Measurements from ENCODE around the gene PPP2R5D.

PPP2R5D gene

DNA sequence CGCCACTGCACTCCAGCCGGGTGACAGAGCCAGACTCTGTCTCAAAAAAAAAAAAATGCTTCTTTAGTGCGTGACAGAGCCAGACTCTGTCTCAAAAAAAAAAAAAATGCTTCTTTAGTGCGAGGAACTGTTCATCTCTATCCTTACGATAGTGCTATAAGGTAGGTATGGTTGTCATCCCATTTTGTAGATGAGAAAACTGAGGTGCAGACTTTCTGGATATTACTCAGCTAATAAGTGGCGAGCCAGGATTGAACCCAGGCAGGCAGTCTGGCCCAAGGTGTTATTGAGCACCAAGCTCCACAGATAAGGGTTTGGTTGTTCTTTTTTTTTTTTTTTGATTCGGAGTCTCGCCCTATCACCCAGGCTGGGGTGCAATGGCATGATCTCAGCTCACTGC, 17.5 kb downstream of the PPP2R5D start:
- no peak overlapping the region for H3K4me3 ChIP-seq (ENCODE audit: low read depth, low read length, poor library complexity, severe bottlenecking)
- H3K9me2 ChIP-seq (ENCODE audit: low read depth, low read length): no peaks in the 10 kb centered on the region
- H3K79me2 ChIP-seq (ENCODE audit: insufficient read depth, low read length): no peaks in the 10 kb centered on the region
- H3F3A ChIP-seq (ENCODE audit: insufficient read depth, low read length): no peaks in the 10 kb centered on the region
- no peaks in the 10 kb centered on the region for H3K9me3 ChIP-seq (ENCODE audit: low read length)
- no peak overlapping the region for H3K4me2 ChIP-seq (ENCODE audit: low read length)
- H2AFZ ChIP-seq (ENCODE audit: low read length): no peak overlapping the region
- no peaks in the 10 kb centered on the region for H3K4me1 ChIP-seq (ENCODE audit: insufficient read depth, low read length, severe bottlenecking)
- no peaks in the 10 kb centered on the region for H3K27me3 ChIP-seq (ENCODE audit: insufficient read depth, low read length)
- H3K36me3 ChIP-seq (ENCODE audit: insufficient read depth, low read length): peaks cover 20% of the 10 kb centered on the region
- no peaks in the 10 kb centered on the region for H4K20me1 ChIP-seq (ENCODE audit: insufficient read depth, low read length)
- no peak overlapping the region for H3K9ac ChIP-seq (ENCODE audit: low read length)
- H3K27ac ChIP-seq (ENCODE audit: low read depth, low read length, poor library complexity, severe bottlenecking): no peak overlapping the region
- TF ChIP-seq, protein P1, sequence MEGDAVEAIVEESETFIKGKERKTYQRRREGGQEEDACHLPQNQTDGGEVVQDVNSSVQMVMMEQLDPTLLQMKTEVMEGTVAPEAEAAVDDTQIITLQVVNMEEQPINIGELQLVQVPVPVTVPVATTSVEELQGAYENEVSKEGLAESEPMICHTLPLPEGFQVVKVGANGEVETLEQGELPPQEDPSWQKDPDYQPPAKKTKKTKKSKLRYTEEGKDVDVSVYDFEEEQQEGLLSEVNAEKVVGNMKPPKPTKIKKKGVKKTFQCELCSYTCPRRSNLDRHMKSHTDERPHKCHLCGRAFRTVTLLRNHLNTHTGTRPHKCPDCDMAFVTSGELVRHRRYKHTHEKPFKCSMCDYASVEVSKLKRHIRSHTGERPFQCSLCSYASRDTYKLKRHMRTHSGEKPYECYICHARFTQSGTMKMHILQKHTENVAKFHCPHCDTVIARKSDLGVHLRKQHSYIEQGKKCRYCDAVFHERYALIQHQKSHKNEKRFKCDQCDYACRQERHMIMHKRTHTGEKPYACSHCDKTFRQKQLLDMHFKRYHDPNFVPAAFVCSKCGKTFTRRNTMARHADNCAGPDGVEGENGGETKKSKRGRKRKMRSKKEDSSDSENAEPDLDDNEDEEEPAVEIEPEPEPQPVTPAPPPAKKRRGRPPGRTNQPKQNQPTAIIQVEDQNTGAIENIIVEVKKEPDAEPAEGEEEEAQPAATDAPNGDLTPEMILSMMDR (IDR thresholded peaks at IDR 0.05; ENCODE audit: low read length): no peak
- TF ChIP-seq EZH2 (IDR thresholded peaks at IDR 0.05; ENCODE audit: borderline replicate concordance, low read length): no peak

DNA sequence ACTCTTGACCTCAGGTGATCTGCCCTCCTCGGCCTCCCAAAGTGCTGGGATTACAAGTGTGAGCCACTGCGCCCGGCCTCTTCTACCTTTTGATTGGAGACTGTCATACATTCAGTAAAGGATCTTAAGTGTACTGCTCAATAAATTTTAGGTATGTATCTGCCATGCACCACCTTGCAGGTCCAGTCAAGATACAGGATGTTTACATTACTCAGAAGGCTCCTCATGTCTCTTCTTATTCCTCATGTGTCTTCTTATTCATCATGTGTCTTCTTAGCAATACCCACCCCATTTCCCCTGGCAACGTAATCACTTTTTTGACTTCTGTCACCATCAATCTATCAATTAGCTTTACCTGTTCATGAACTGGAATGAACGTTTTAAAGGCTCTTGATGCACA, 21.5 kb downstream of the PPP2R5D start:
- TF ChIP-seq EZH2 (IDR thresholded peaks at IDR 0.05; ENCODE audit: borderline replicate concordance, low read length): no peak
- TF ChIP-seq, protein P1 (IDR thresholded peaks at IDR 0.05; ENCODE audit: low read length): no peak
- H2AFZ ChIP-seq (ENCODE audit: low read length): no peak overlapping the region
- H3K27ac ChIP-seq (ENCODE audit: low read depth, low read length, poor library complexity, severe bottlenecking): no peak overlapping the region
- no peaks in the 10 kb centered on the region for H4K20me1 ChIP-seq (ENCODE audit: insufficient read depth, low read length)
- H3K4me3 ChIP-seq (ENCODE audit: low read depth, low read length, poor library complexity, severe bottlenecking): no peak overlapping the region
- no peaks in the 10 kb centered on the region for H3K9me3 ChIP-seq (ENCODE audit: low read length)
- H3K4me1 ChIP-seq (ENCODE audit: insufficient read depth, low read length, severe bottlenecking): no peaks in the 10 kb centered on the region
- no peaks in the 10 kb centered on the region for H3F3A ChIP-seq (ENCODE audit: insufficient read depth, low read length)
- H3K79me2 ChIP-seq (ENCODE audit: insufficient read depth, low read length): no peaks in the 10 kb centered on the region
- H3K36me3 ChIP-seq (ENCODE audit: insufficient read depth, low read length): peaks cover 55% of the 10 kb centered on the region
- H3K9ac ChIP-seq (ENCODE audit: low read length): no peak overlapping the region
- no peak overlapping the region for H3K4me2 ChIP-seq (ENCODE audit: low read length)
- no peaks in the 10 kb centered on the region for H3K9me2 ChIP-seq (ENCODE audit: low read depth, low read length)
- no peaks in the 10 kb centered on the region for H3K27me3 ChIP-seq (ENCODE audit: insufficient read depth, low read length)

DNA sequence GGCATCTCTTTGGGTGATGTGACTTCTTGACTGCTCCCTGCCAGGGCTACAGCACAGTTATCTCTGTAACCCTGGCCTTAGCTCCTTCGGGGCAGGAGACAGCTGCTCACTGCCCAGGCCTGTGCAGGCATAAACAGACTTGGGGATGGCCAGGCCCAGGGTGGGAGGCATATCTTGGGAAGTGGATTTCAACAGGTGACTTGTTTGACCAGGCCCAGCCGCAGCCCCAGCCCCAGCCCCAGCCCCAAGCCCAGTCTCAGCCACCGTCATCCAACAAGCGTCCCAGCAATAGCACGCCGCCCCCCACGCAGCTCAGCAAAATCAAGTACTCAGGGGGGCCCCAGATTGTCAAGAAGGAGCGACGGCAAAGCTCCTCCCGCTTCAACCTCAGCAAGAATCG, 21.9 kb downstream of the PPP2R5D start:
- Histone ChIP-seq H3F3A (ENCODE audit: insufficient read depth, low read length) (no peaks in the 10 kb centered on the region), H3K27me3 (ENCODE audit: insufficient read depth, low read length) (no peaks in the 10 kb centered on the region), H3K9me2 (ENCODE audit: low read depth, low read length) (no peaks in the 10 kb centered on the region), H3K4me2 (ENCODE audit: low read length) (no peak overlapping the region), H3K36me3 (ENCODE audit: insufficient read depth, low read length) (peaks cover 56% of the 10 kb centered on the region), H3K27ac (ENCODE audit: low read depth, low read length, poor library complexity, severe bottlenecking) (no peak overlapping the region), H4K20me1 (ENCODE audit: insufficient read depth, low read length) (no peaks in the 10 kb centered on the region), H3K79me2 (ENCODE audit: insufficient read depth, low read length) (no peaks in the 10 kb centered on the region), H3K4me3 (ENCODE audit: low read depth, low read length, poor library complexity, severe bottlenecking) (no peak overlapping the region), H3K9ac (ENCODE audit: low read length) (no peak overlapping the region), H3K4me1 (ENCODE audit: insufficient read depth, low read length, severe bottlenecking) (no peaks in the 10 kb centered on the region), H3K9me3 (ENCODE audit: low read length) (no peaks in the 10 kb centered on the region), H2AFZ (ENCODE audit: low read length) (no peak overlapping the region)
- TF ChIP-seq EZH2 (IDR thresholded peaks at IDR 0.05; ENCODE audit: borderline replicate concordance, low read length): no peak
- TF ChIP-seq, protein P1 (IDR thresholded peaks at IDR 0.05; ENCODE audit: low read length): no peak

Measured in OCI-LY1 (cell line).